Measurements from ENCODE around the gene SERTAD2. TPM values are rescaled to one million over a fixed set of nuclear protein-coding genes. Genes with fewer than 3 reads are reported as not detected.

The SERTAD2 gene, protein sequence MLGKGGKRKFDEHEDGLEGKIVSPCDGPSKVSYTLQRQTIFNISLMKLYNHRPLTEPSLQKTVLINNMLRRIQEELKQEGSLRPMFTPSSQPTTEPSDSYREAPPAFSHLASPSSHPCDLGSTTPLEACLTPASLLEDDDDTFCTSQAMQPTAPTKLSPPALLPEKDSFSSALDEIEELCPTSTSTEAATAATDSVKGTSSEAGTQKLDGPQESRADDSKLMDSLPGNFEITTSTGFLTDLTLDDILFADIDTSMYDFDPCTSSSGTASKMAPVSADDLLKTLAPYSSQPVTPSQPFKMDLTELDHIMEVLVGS
- 7.8 and 10.3 TPM in 2 replicates for total RNA-seq

DNA sequence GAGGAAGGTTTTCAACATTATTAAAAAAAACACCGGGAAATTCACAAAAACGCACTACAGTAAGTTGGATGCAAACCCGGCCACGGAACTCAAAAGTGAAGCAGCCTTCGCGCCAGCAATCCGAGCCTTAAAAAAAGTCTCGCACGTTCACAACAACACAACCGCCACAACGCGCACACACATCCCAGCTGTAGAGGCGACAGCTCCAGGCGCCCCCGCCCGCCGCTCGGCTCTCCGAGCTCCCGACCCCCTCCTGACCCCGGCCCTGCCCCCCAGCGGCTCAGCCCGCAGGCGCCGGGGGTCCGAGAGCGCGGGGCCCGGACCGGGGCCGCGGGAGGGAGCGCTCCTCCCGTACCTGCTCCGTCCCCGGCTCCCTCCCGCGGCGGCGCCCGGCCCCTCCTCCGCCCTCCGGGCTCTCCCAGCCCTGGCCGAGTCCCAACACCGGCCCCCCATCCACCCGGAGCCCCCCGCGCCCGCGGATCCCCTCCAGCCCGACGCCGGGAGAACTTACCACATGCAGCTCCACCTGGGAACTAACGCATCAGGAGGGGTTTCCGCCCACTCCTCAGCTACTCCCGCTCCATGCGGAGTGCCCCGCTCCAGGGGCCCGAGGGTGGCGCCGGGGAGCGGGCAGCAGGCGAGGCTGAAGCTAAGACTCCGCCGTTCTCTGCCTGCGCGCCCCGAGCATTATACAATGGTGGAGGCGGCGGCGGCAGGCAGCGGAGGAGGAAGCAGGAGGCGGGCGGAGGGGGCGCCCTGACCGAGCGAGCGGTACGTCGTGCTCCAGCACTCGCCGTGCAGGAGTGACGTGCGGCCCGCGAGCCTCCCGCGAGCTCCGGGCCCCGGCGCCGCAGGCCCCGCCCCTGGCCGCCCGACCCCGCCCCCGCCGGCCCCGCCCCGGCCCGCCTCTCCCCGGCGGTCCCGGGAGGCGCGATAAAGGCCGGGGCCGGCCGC, at the start of gene SERTAD2:
Gene SERTAD2, minus strand, starts transcription at position 805 of the 954 bp plus-strand sequence. CDS start 17,042 bp downstream, outside the sequence.

Other genes with a start within 250 kb of the SERTAD2 start
- gene LGALSL, start 199.8 kb downstream of the SERTAD2 start, total RNA-seq: 3.4 and 17.7 TPM in 2 replicates
- 11.9 and 16.8 TPM in 2 replicates for gene AFTPH, start 129.6 kb downstream of the SERTAD2 start, total RNA-seq

Data from epithelial cell of alveolus of lung (primary cell).